H9 (cell line): ENCODE results near the gene DEFB112. TPM values are rescaled to one million over a fixed set of nuclear protein-coding genes. Genes with fewer than 3 reads are reported as not detected.

ENCODE experiments used
- DNase-seq: peaks from one replicate; pipeline ENCODE4 v3.0.0-alpha.2; 2017
- H2AFZ ChIP-seq: one replicate; pipeline ENCODE4 v1.6.1; 2013; ENCODE audit warnings: mild to moderate bottlenecking, low read length, control low read depth, moderate library complexity
- H2AK5ac ChIP-seq: 2 replicates; pipeline ENCODE4 v1.6.1; 2013; ENCODE audit warnings: low read length, control low read depth, mixed read lengths; ENCODE audit not compliant: insufficient read length
- H2BK120ac ChIP-seq: one replicate; pipeline ENCODE4 v1.6.1; 2013; ENCODE audit warnings: low read depth, mild to moderate bottlenecking, low read length, control low read depth, inconsistent platforms; ENCODE audit not compliant: poor library complexity, severe bottlenecking
- H2BK12ac ChIP-seq: 2 replicates; pipeline ENCODE4 v1.6.1; 2013; ENCODE audit warnings: low read length, control low read depth, mixed read lengths, low read depth; ENCODE audit not compliant: insufficient read length
- H2BK15ac ChIP-seq: 2 replicates; pipeline ENCODE4 v1.6.1; 2013; ENCODE audit warnings: low read depth, low read length, control low read depth
- H2BK20ac ChIP-seq: one replicate; pipeline ENCODE4 v1.6.1; 2013; ENCODE audit warnings: low read depth, mild to moderate bottlenecking, low read length, control low read depth, inconsistent platforms; ENCODE audit not compliant: poor library complexity, severe bottlenecking
- H2BK5ac ChIP-seq: 2 replicates; pipeline ENCODE4 v1.6.1; 2013; ENCODE audit warnings: low read length, control low read depth, mixed read lengths; ENCODE audit not compliant: insufficient read length
- H3K14ac ChIP-seq: 2 replicates; pipeline ENCODE4 v1.6.1; 2013; ENCODE audit warnings: low read length, control low read depth; ENCODE audit not compliant: insufficient read depth
- H3K18ac ChIP-seq: 2 replicates; pipeline ENCODE4 v1.6.1; 2013; ENCODE audit warnings: low read depth, mild to moderate bottlenecking, mixed read lengths, low read length, control low read depth; ENCODE audit not compliant: insufficient read length
- H3K23ac ChIP-seq: 2 replicates; pipeline ENCODE4 v1.6.1; 2013; ENCODE audit warnings: low read length, control low read depth, mixed read lengths, low read depth; ENCODE audit not compliant: insufficient read length
- H3K23me2 ChIP-seq: 2 replicates; pipeline ENCODE4 v1.6.1; 2013; ENCODE audit warnings: low read depth, mild to moderate bottlenecking, mixed read lengths, low read length, control low read depth; ENCODE audit not compliant: insufficient read length, poor library complexity, severe bottlenecking
- H3K27ac ChIP-seq: 2 replicates; pipeline ENCODE4 v1.5.1; 2013; ENCODE audit warnings: low read length, control low read depth, mixed read lengths, low read depth; ENCODE audit not compliant: insufficient read length
- H3K27me3 ChIP-seq: 2 replicates; pipeline ENCODE4 v1.6.1; 2013; ENCODE audit warnings: low read length, control low read depth, inconsistent platforms; ENCODE audit not compliant: insufficient read depth
- H3K4ac ChIP-seq: 2 replicates; pipeline ENCODE4 v1.6.1; 2013; ENCODE audit warnings: low read depth, mild to moderate bottlenecking, control low read depth, inconsistent platforms, low read length, moderate library complexity
- H3K4me1 ChIP-seq: 2 replicates; pipeline ENCODE4 v1.6.1; 2013; ENCODE audit warnings: low read length, control low read depth, inconsistent platforms; ENCODE audit not compliant: insufficient read depth
- H3K4me2 ChIP-seq: 2 replicates; pipeline ENCODE4 v1.6.1; 2013; ENCODE audit warnings: low read length, control low read depth, mixed read lengths; ENCODE audit not compliant: insufficient read length, insufficient read depth
- H3K56ac ChIP-seq: 2 replicates; pipeline ENCODE4 v1.6.1; 2013; ENCODE audit warnings: low read depth, mild to moderate bottlenecking, mixed read lengths, low read length, control low read depth; ENCODE audit not compliant: insufficient read length
- H3K79me1 ChIP-seq: 2 replicates; pipeline ENCODE4 v1.6.1; 2013; ENCODE audit warnings: low read depth, mild to moderate bottlenecking, moderate library complexity, low read length, control low read depth, inconsistent platforms; ENCODE audit not compliant: insufficient read depth, poor library complexity, severe bottlenecking
- H3K79me2 ChIP-seq: 2 replicates; pipeline ENCODE4 v1.6.1; 2013; ENCODE audit warnings: low read length, control low read depth, inconsistent platforms; ENCODE audit not compliant: insufficient read depth
- H3K9ac ChIP-seq: 2 replicates; pipeline ENCODE4 v1.6.1; 2013; ENCODE audit warnings: low read length, control low read depth, mixed read lengths; ENCODE audit not compliant: insufficient read length; ENCODE audit errors: extremely low read depth
- H3K9me3 ChIP-seq: one replicate; pipeline ENCODE4 v1.6.1; 2013; ENCODE audit warnings: low read depth, low read length, inconsistent platforms; ENCODE audit not compliant: control insufficient read depth
- H3T11ph ChIP-seq: one replicate; pipeline ENCODE4 v1.6.1; 2013; ENCODE audit warnings: mild to moderate bottlenecking, low read length, control low read depth, inconsistent platforms
- H4K20me1 ChIP-seq: one replicate; pipeline ENCODE4 v1.6.1; 2013; ENCODE audit not compliant: control insufficient read depth, insufficient read length, insufficient read depth
- H4K5ac ChIP-seq: 2 replicates; pipeline ENCODE4 v1.6.1; 2013; ENCODE audit warnings: low read depth, mild to moderate bottlenecking, mixed read lengths, low read length, control low read depth; ENCODE audit not compliant: insufficient read length
- H4K8ac ChIP-seq: replicated peaks from 2 replicates; pipeline ENCODE4 v1.6.1; 2013; ENCODE audit warnings: low read length, control low read depth, mixed read lengths, low read depth; ENCODE audit not compliant: insufficient read length
- H4K91ac ChIP-seq: 2 replicates; pipeline ENCODE4 v1.6.1; 2013; ENCODE audit warnings: low read depth, mild to moderate bottlenecking, moderate library complexity, mixed read lengths, low read length, control low read depth; ENCODE audit not compliant: insufficient read length
- H3K27ac Mint-ChIP-seq, 3 experiments: 2 replicates in 2 of 3; 3 replicates in 1 of 3; pipeline ENCODE4 v1.8.0; 2020 to 2021; ENCODE audit warnings: mixed read lengths in 3 of 3, mild to moderate bottlenecking in 1 of 3, moderate library complexity in 1 of 3
- H3K27me3 Mint-ChIP-seq: 2 replicates; pipeline ENCODE4 v1.8.0; 2021; ENCODE audit warnings: low read depth, mild to moderate bottlenecking, moderate library complexity, mixed read lengths
- H3K36me3 Mint-ChIP-seq, 3 experiments: 2 replicates in 2 of 3; 3 replicates in 1 of 3; pipeline ENCODE4 v1.8.0; 2020 to 2021; ENCODE audit warnings: low read depth in 3 of 3, mixed read lengths in 3 of 3; ENCODE audit not compliant: insufficient read depth in 1 of 3
- H3K4me1 Mint-ChIP-seq, 2 experiments: 2 replicates each; pipeline ENCODE4 v1.8.0; 2020; ENCODE audit warnings: mixed read lengths in 2 of 2
- H3K4me3 Mint-ChIP-seq, 2 experiments: 2 replicates in 1 of 2; 3 replicates in 1 of 2; pipeline ENCODE4 v1.8.0; 2020 to 2021; ENCODE audit warnings: mild to moderate bottlenecking in 2 of 2, mixed read lengths in 2 of 2, moderate library complexity in 1 of 2
- H3K9me3 Mint-ChIP-seq, 2 experiments: 2 replicates in 1 of 2; 3 replicates in 1 of 2; pipeline ENCODE4 v1.8.0; 2020; ENCODE audit warnings: mild to moderate bottlenecking in 2 of 2, mixed read lengths in 2 of 2, moderate library complexity in 1 of 2
- WGBS: extraction: QIAGEN DNeasy Blood & Tissue Kit; methylation state at CpG from one replicate; pipeline ENCODE4 v1.1.7; 2013; ENCODE audit warnings: missing lambda C conversion rate, low lambda C conversion rate, mixed read lengths; ENCODE audit not compliant: insufficient read length; ENCODE audit errors: extremely low coverage; 5-methylcytosine and 5-hydroxymethylcytosine counted together
- long read RNA-seq: library from polyadenylated mRNA; unstranded; transcript quantifications from one replicate; pipeline ENCODE4 v2.0.0, GENCODE V29; 2020
- total RNA-seq: library from RNA; stranded (reverse); gene quantifications from 2 replicates; pipeline ENCODE4 v1.2.1, GENCODE V29; 2021
- TF ChIP-seq, protein P1 (sequence below): fragments of 200-600 bp; sonication (generic); conservative IDR thresholded peaks from 3 replicates; pipeline ENCODE4 v1.8.0; 2021; ENCODE audit warnings: antibody characterized with exemption, mild to moderate bottlenecking

Gene DEFB112, protein sequence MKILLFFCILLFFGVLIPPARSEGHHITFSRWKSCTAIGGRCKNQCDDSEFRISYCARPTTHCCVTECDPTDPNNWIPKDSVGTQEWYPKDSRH
- not detected in 2 replicates for total RNA-seq
- long read RNA-seq = 0 reads

DNA sequence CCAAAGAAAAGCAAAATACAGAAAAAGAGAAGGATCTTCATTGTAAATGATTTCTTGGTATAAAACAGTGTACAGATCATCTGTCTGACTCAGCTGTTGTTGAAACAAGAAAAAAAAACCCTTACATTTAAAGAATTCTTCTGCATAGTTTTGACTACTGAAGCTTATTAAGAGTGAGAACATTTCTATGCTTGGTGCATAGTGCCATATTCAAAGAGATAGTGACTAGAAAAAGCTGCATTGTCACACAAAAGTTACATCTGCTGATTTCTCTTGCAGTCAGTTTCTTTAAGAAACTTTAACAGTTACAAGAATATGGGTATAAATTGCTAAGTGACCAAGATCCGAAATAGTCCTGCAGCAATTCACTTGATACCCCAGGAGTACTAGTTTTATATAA, at the start of gene DEFB112:
TSS of gene DEFB112 (minus strand) at position 101 of the 400 bp plus-strand sequence. CDS start at position 41, 60 bp downstream.
- Histone ChIP-seq H3K79me1 (no peaks in the 10 kb centered on the region), H3K23ac (no peak within 1 kb of the TSS), H2AFZ (no peak within 1 kb of the TSS), H2BK5ac (no peak within 1 kb of the TSS), H3K18ac (no peak within 1 kb of the TSS), H3K9me3 (no peaks in the 10 kb centered on the region), H2BK12ac (no peak within 1 kb of the TSS), H2BK120ac (no peak within 1 kb of the TSS), H3K4ac (no peak within 1 kb of the TSS), H3K4me2 (no peak within 1 kb of the TSS), H3T11ph (no peak within 1 kb of the TSS), H4K20me1 (no peaks in the 10 kb centered on the region), H3K14ac (no peak within 1 kb of the TSS), H3K27me3 (no peaks in the 10 kb centered on the region), H2BK20ac (no peak within 1 kb of the TSS), H3K23me2 (no peaks in the 10 kb centered on the region), H2AK5ac (no peak within 1 kb of the TSS), H4K91ac (no peak within 1 kb of the TSS), H3K9ac (no peak within 1 kb of the TSS), H4K5ac (no peak within 1 kb of the TSS), H3K27ac (no peak within 1 kb of the TSS), H3K79me2 (no peaks in the 10 kb centered on the region), H3K4me1 (no peaks in the 10 kb centered on the region), H2BK15ac (no peak within 1 kb of the TSS), H3K56ac (no peak within 1 kb of the TSS), H4K8ac (no peak within 1 kb of the TSS)
- no peak for DNase-seq
- Mint-ChIP-seq H3K36me3 (no peaks in the 10 kb centered on the region), H3K4me1 (no peaks in the 10 kb centered on the region), H3K27ac (no peak within 1 kb of the TSS), H3K27me3 (no peaks in the 10 kb centered on the region), H3K9me3 (no peaks in the 10 kb centered on the region), H3K4me3 (no peak within 1 kb of the TSS)
- no CpG with 5 or more reads among the region's 1 CpG for WGBS
- TF ChIP-seq, protein P1, sequence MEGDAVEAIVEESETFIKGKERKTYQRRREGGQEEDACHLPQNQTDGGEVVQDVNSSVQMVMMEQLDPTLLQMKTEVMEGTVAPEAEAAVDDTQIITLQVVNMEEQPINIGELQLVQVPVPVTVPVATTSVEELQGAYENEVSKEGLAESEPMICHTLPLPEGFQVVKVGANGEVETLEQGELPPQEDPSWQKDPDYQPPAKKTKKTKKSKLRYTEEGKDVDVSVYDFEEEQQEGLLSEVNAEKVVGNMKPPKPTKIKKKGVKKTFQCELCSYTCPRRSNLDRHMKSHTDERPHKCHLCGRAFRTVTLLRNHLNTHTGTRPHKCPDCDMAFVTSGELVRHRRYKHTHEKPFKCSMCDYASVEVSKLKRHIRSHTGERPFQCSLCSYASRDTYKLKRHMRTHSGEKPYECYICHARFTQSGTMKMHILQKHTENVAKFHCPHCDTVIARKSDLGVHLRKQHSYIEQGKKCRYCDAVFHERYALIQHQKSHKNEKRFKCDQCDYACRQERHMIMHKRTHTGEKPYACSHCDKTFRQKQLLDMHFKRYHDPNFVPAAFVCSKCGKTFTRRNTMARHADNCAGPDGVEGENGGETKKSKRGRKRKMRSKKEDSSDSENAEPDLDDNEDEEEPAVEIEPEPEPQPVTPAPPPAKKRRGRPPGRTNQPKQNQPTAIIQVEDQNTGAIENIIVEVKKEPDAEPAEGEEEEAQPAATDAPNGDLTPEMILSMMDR = no peak
